Sigmoid colon (tissue), 7 donors: ENCODE measurements around the gene SLC25A4. TPM values are rescaled to one million over a fixed set of nuclear protein-coding genes. Genes with fewer than 3 reads are reported as not detected.

Experiments
- DNase-seq: peaks from one replicate; pipeline ENCODE4 v3.0.0-alpha.2; 2019
- H3K27ac ChIP-seq, 4 donors: fragments of 200-600 bp; sonication (generic); one replicate each; pipeline ENCODE4 v1.5.1; 2016 to 2019; ENCODE audit warnings: mild to moderate bottlenecking in 1 of 4
- H3K27me3 ChIP-seq, 3 donors: fragments of 200-600 bp; sonication (generic); one replicate each; pipeline ENCODE4 v1.5.1; 2019; ENCODE audit warnings: mild to moderate bottlenecking in 1 of 3
- H3K36me3 ChIP-seq, 4 donors: fragments of 200-600 bp; sonication (generic); one replicate each; pipeline ENCODE4 v1.5.1; 2016 to 2019
- H3K4me1 ChIP-seq, 4 donors: fragments of 200-600 bp; sonication (generic); one replicate each; pipeline ENCODE4 v1.5.1; 2017 to 2019
- H3K4me3 ChIP-seq, 4 donors: fragments of 200-600 bp; sonication (generic); one replicate each; pipeline ENCODE4 v1.5.1; 2017 to 2019; ENCODE audit warnings: mild to moderate bottlenecking in 2 of 4, moderate library complexity in 1 of 4
- H3K9me3 ChIP-seq, 4 donors: fragments of 200-600 bp in 3 of 4; sonication (generic) in 3 of 4; one replicate each; pipeline versions ENCODE4 v1.5.1 to v1.6.1; 2013 to 2019
- CTCF ChIP-seq, 4 experiments: fragments of 450-650 bp in 3 of 4; fragments of 200-600 bp in 1 of 4; IDR thresholded peaks; one replicate each; pipeline ENCODE4 v1.5.1; 2016 to 2019; ENCODE audit warnings: antibody characterized with exemption in 4 of 4, mild to moderate bottlenecking in 3 of 4, moderate library complexity in 2 of 4
- EP300 ChIP-seq, 4 donors: sonication (generic); formaldehyde crosslinking; IDR thresholded peaks; one replicate each; pipeline ENCODE4 v1.6.1; 2017; ENCODE audit warnings: antibody characterized with exemption in 4 of 4
- POLR2A ChIP-seq, 2 donors: fragments of 450-650 bp; IDR thresholded peaks; one replicate each; pipeline ENCODE4 v1.6.1; 2016; ENCODE audit warnings: antibody characterized with exemption in 2 of 2, mild to moderate bottlenecking in 2 of 2, moderate library complexity in 2 of 2
- POLR2AphosphoS5 ChIP-seq, 4 donors: sonication (generic); formaldehyde crosslinking; IDR thresholded peaks; one replicate each; pipeline ENCODE4 v1.6.1; 2017; ENCODE audit warnings: antibody characterized with exemption in 4 of 4
- WGBS, 2 donors: extraction: QIAGEN DNeasy Blood & Tissue Kit; methylation state at CpG; one replicate each; pipeline ENCODE4 v1.1.7; 2013; 5-methylcytosine and 5-hydroxymethylcytosine counted together
- intact Hi-C: fragments of 100-400 bp; cut with DNase I; formaldehyde crosslinking; loops from one replicate; pipeline ENCODE4 v1.15.1; 2023
- polyA plus RNA-seq, 3 donors: library from polyadenylated mRNA; stranded (reverse); fragments of 200-250 nt; gene quantifications; one replicate each; pipeline ENCODE4 v1.2.3, GENCODE V29; 2013
- total RNA-seq, 4 donors: library from RNA; depleted of rRNA; stranded (reverse); fragments of >200 nt; gene quantifications; one replicate each; pipeline ENCODE4 v1.1.0, GENCODE V29; 2016
- donor health status: healthy with polysubstance abuse.
- donor health status: Bipolar disorder and iron deficiency.
- donor health status: healthy.

Gene SLC25A4
- total and polyA plus RNA-seq, 7 donors, result 22.9 to 127 (median 89.1) TPM

- TF ChIP-seq POLR2A (IDR thresholded peaks at IDR 0.05) (no peak), CTCF (IDR thresholded peaks at IDR 0.05) (no peak), POLR2AphosphoS5 (IDR thresholded peaks at IDR 0.05) (no peak), EP300 (IDR thresholded peaks at IDR 0.05) (no peak)
- no peak overlapping the region for H3K27ac ChIP-seq
- intact Hi-C loops, result no loop called here
These were observed 28.5 kb downstream of the SLC25A4 start for GRCh38 chr4:185171373-185172071.

GRCh38 chr4:185179488-185179887 is 36.4 kb downstream of the SLC25A4 start:
- 83 to 86% methylated on average over 3 of the region's 3 CpGs for WGBS, 2 donors
- intact Hi-C loops, result no loop called here
- no peaks in the 10 kb centered on the region for H3K27me3 ChIP-seq
- H3K27ac ChIP-seq, result no peak overlapping the region
- peaks cover 0 to 14% (median 5%) of the 10 kb centered on the region in 4 donors for H3K4me1 ChIP-seq
- TF ChIP-seq EP300 (IDR thresholded peaks at IDR 0.05) (no peak), POLR2AphosphoS5 (IDR thresholded peaks at IDR 0.05) (no peak), POLR2A (IDR thresholded peaks at IDR 0.05) (no peak), CTCF (IDR thresholded peaks at IDR 0.05) (no peak)
- no peaks in the 10 kb centered on the region for H3K9me3 ChIP-seq
- DNase-seq, result no peak
- no peak overlapping the region for H3K4me3 ChIP-seq
- H3K36me3 ChIP-seq, result peaks cover 0 to 6% (median 0%) of the 10 kb centered on the region in 4 donors

More at GRCh38 chr4:185171373-185172071, 28.5 kb downstream of the SLC25A4 start:
- Histone ChIP-seq H3K27me3 (no peaks in the 10 kb centered on the region), H3K4me1 (peaks cover 0 to 11% (median 5%) of the 10 kb centered on the region in 4 donors), H3K9me3 (no peaks in the 10 kb centered on the region), H3K36me3 (peaks cover 0 to 6% (median 0%) of the 10 kb centered on the region in 4 donors), H3K4me3 (no peak overlapping the region)
- no peak for DNase-seq
- 88 to 94% methylated on average over 2 of the region's 2 CpGs for WGBS, 2 donors

GRCh38 chr4:185182239-185182638 is 39.2 kb downstream of the SLC25A4 start:
- Histone ChIP-seq H3K4me3 (no peak overlapping the region), H3K27ac (no peak overlapping the region), H3K9me3 (no peaks in the 10 kb centered on the region), H3K27me3 (no peaks in the 10 kb centered on the region), H3K4me1 (peaks cover 0 to 22% (median 5%) of the 10 kb centered on the region in 4 donors), H3K36me3 (peaks cover 0 to under 1% (median 0%) of the 10 kb centered on the region in 4 donors)
- DNase-seq, result no peak
- no peak for TF ChIP-seq CTCF (IDR thresholded peaks at IDR 0.05)
- no peak for TF ChIP-seq EP300 (IDR thresholded peaks at IDR 0.05)
- no peak for TF ChIP-seq POLR2AphosphoS5 (IDR thresholded peaks at IDR 0.05)
- no peak for TF ChIP-seq POLR2A (IDR thresholded peaks at IDR 0.05)
- intact Hi-C loops, result loop anchor here (2.0 to 5.0 kb wide), 2 partner anchors 35 to 141 kb away; no protein-coding TSS in a partner anchor
- 81 to 91% methylated on average over 2 of the region's 2 CpGs for WGBS, 2 donors

GRCh38 chr4:185183622-185184281 is 40.7 kb downstream of the SLC25A4 start:
- intact Hi-C loops, result loop anchor here (2.0 to 5.0 kb wide), 2 partner anchors 36 to 143 kb away; no protein-coding TSS in a partner anchor
- DNase-seq, result peak; percentile 92
- TF ChIP-seq POLR2A (IDR thresholded peaks at IDR 0.05), result no peak
- peak in 3 of 4 donors; percentile 15 to 79 (median 72) for TF ChIP-seq POLR2AphosphoS5 (IDR thresholded peaks at IDR 0.05)
- no peak for TF ChIP-seq EP300 (IDR thresholded peaks at IDR 0.05)
- peak; percentile 42 to 75 (median 64) for TF ChIP-seq CTCF (IDR thresholded peaks at IDR 0.05)
- Histone ChIP-seq H3K4me3 (no peak overlapping the region), H3K36me3 (peaks cover 0 to 13% (median under 1%) of the 10 kb centered on the region in 4 donors), H3K27ac (peak overlapping the region in 1 of 4 donors; percentile 4), H3K9me3 (no peaks in the 10 kb centered on the region), H3K4me1 (peaks cover 0 to 28% (median 5%) of the 10 kb centered on the region in 4 donors), H3K27me3 (no peaks in the 10 kb centered on the region)
- WGBS, 2 donors, result 44 to 48% methylated on average over 6 of the region's 6 CpGs
